Hepatocyte (in vitro differentiated cells): ENCODE measurements around the gene NFIX. TPM values are rescaled to one million over a fixed set of nuclear protein-coding genes. Genes with fewer than 3 reads are reported as not detected.

Experiments
- DNase-seq: peaks from one replicate; pipeline ENCODE4 v3.0.0-alpha.2; 2016; ENCODE audit warnings: low spot score
- H2AFZ ChIP-seq: fragments of 200-600 bp; sonication (generic); 2 replicates; pipeline ENCODE4 v1.6.0; 2016; ENCODE audit warnings: antibody characterized with exemption, mild to moderate bottlenecking
- H3K27ac ChIP-seq: fragments of 200-600 bp; sonication (generic); 2 replicates; pipeline ENCODE4 v1.5.1; 2016; ENCODE audit warnings: mild to moderate bottlenecking
- H3K27me3 ChIP-seq: fragments of 200-600 bp; sonication (generic); 2 replicates; pipeline ENCODE4 v1.6.1; 2016
- H3K36me3 ChIP-seq: fragments of 200-600 bp; sonication (generic); replicated peaks from 2 replicates; pipeline ENCODE4 v1.5.1; 2016; ENCODE audit warnings: low read depth; ENCODE audit not compliant: insufficient read depth
- H3K4me1 ChIP-seq: fragments of 200-600 bp; sonication (generic); 2 replicates; pipeline ENCODE4 v1.5.1; 2016; ENCODE audit warnings: mild to moderate bottlenecking, moderate library complexity; ENCODE audit not compliant: insufficient read depth
- H3K4me2 ChIP-seq: fragments of 200-600 bp; sonication (generic); 2 replicates; pipeline ENCODE4 v1.6.0; 2016
- H3K4me3 ChIP-seq: fragments of 200-600 bp; sonication (generic); 2 replicates; pipeline ENCODE4 v1.5.1; 2016; ENCODE audit warnings: mild to moderate bottlenecking
- H3K79me2 ChIP-seq: fragments of 200-600 bp; sonication (generic); 2 replicates; pipeline ENCODE4 v1.6.0; 2017; ENCODE audit warnings: mild to moderate bottlenecking
- H3K9me2 ChIP-seq: fragments of 200-600 bp; sonication (generic); replicated peaks from 2 replicates; pipeline ENCODE4 v1.6.0; 2017; ENCODE audit warnings: mild to moderate bottlenecking; ENCODE audit not compliant: insufficient read depth
- H3K9me3 ChIP-seq: fragments of 200-600 bp; sonication (generic); 2 replicates; pipeline ENCODE4 v1.5.1; 2016; ENCODE audit warnings: low read depth, mild to moderate bottlenecking
- H4K20me1 ChIP-seq: fragments of 200-600 bp; sonication (generic); 2 replicates; pipeline ENCODE4 v1.6.0; 2016; ENCODE audit warnings: mild to moderate bottlenecking; ENCODE audit not compliant: insufficient read depth, poor library complexity, severe bottlenecking
- CTCF ChIP-seq: fragments of 200-600 bp; sonication (generic); IDR thresholded peaks from 2 replicates; pipeline ENCODE4 v1.5.1; 2016; ENCODE audit warnings: antibody characterized with exemption, mild to moderate bottlenecking; ENCODE audit not compliant: poor library complexity
- EZH2 ChIP-seq: fragments of 200-600 bp; sonication (generic); IDR thresholded peaks from 2 replicates; pipeline ENCODE4 v1.6.1; 2016; ENCODE audit warnings: antibody characterized with exemption, mild to moderate bottlenecking, borderline replicate concordance
- EZH2phosphoT487 ChIP-seq: fragments of 200-600 bp; sonication (generic); IDR thresholded peaks from one replicate; pipeline ENCODE4 v1.6.1; 2018; ENCODE audit warnings: antibody characterized with exemption, mild to moderate bottlenecking, low read depth, moderate library complexity; ENCODE audit not compliant: unreplicated experiment, severe bottlenecking
- WGBS: methylation state at CpG from one replicate; pipeline ENCODE4 v1.1.6; 2016; ENCODE audit warnings: low lambda C conversion rate; ENCODE audit errors: missing lambda C conversion rate; 5-methylcytosine and 5-hydroxymethylcytosine counted together
- polyA plus RNA-seq: library from polyadenylated mRNA; unstranded; fragments of >200 nt; fragmentation: Nextera tagmentation; extraction: Ambion mirVana; gene quantifications from 2 replicates; pipeline ENCODE4 v1.2.1, GENCODE V29; 2016
- total RNA-seq: library from RNA; depleted of rRNA; stranded (reverse); fragments of >200 nt; gene quantifications from 2 replicates; pipeline ENCODE4 v1.2.3, GENCODE V29; 2014

NFIX gene
- total and polyA plus RNA-seq, 2 experiments from 2014 or later: 10.2 to 12.8 TPM

DNA sequence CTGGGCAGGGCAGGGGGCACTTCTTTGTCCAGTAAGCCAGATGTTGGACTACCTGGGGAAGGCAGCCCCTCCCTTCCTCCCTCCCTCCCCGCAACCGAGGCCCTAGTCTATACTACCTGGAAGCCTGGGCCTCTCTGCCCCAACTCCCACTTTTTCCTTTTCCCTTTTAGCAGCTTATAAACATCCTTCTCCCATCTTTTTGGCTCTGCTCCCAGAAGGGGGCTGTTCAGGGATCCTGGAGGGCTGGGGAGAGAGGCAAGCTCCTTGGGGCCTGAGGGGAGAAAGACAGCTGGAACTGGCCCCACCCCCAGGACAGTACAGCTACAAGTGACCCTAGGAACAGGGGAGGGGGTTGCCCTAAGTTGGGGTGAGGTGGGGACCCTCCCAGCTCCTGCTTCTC is 62.5 kb downstream of the NFIX start:
- H3K4me3 ChIP-seq: no peak overlapping the region
- 56% methylated on average over 2 of the region's 2 CpGs for WGBS
- TF ChIP-seq EZH2: no peak
- no peak for TF ChIP-seq EZH2phosphoT487
- no peak for TF ChIP-seq CTCF
- no peaks in the 10 kb centered on the region for H3K9me3 ChIP-seq
- peaks cover 21% of the 10 kb centered on the region for H3K27me3 ChIP-seq
- DNase-seq: peak; percentile 76
- no peaks in the 10 kb centered on the region for H4K20me1 ChIP-seq
- peaks cover 6% of the 10 kb centered on the region for H3K79me2 ChIP-seq
- peaks cover 86% of the 10 kb centered on the region for H3K4me1 ChIP-seq
- no peak overlapping the region for H2AFZ ChIP-seq
- no peaks in the 10 kb centered on the region for H3K9me2 ChIP-seq
- H3K36me3 ChIP-seq: no peaks in the 10 kb centered on the region
- H3K27ac ChIP-seq: peak overlapping the region; percentile 100
- H3K4me2 ChIP-seq: peak overlapping the region; percentile 67

GRCh38 chr19:13058951-13059660 is 63.8 kb downstream of the NFIX start:
- no peaks in the 10 kb centered on the region for H3K36me3 ChIP-seq

GRCh38 chr19:13060233-13060963 is 65.1 kb downstream of the NFIX start:
- no peak overlapping the region for H3K4me3 ChIP-seq
- H3K4me1 ChIP-seq: peaks cover 59% of the 10 kb centered on the region
- WGBS: 34% methylated on average over 19 of the region's 19 CpGs
- no peak for DNase-seq
- peak overlapping the region; percentile 52 for H3K27ac ChIP-seq
- H3K4me2 ChIP-seq: peak overlapping the region; percentile 89
- H3K27me3 ChIP-seq: peaks cover 32% of the 10 kb centered on the region
- H2AFZ ChIP-seq: peak overlapping the region; percentile 16
- no peaks in the 10 kb centered on the region for H3K36me3 ChIP-seq
- H3K9me2 ChIP-seq: no peaks in the 10 kb centered on the region
- peaks cover 3% of the 10 kb centered on the region for H3K79me2 ChIP-seq
- no peak for TF ChIP-seq EZH2phosphoT487
- TF ChIP-seq EZH2: no peak
- TF ChIP-seq CTCF: no peak
- H4K20me1 ChIP-seq: peaks cover 2% of the 10 kb centered on the region
- H3K9me3 ChIP-seq: no peaks in the 10 kb centered on the region

More at GRCh38 chr19:13058951-13059660, 63.8 kb downstream of the NFIX start:
- Histone ChIP-seq H3K4me3 (no peak overlapping the region), H4K20me1 (no peaks in the 10 kb centered on the region), H3K9me3 (no peaks in the 10 kb centered on the region), H3K27me3 (peaks cover 32% of the 10 kb centered on the region), H3K27ac (peak overlapping the region; percentile 100), H3K9me2 (no peaks in the 10 kb centered on the region), H2AFZ (no peak overlapping the region), H3K4me1 (peaks cover 72% of the 10 kb centered on the region), H3K4me2 (no peak overlapping the region), H3K79me2 (peaks cover 3% of the 10 kb centered on the region)
- no peak for DNase-seq
- TF ChIP-seq EZH2: no peak
- TF ChIP-seq EZH2phosphoT487: no peak
- TF ChIP-seq CTCF: no peak
- 64% methylated on average over 12 of the region's 12 CpGs for WGBS
